Left ventricle myocardium superior (tissue), 1 donor: Measurements from ENCODE around the gene PGAP6. TPM values are rescaled to one million over a fixed set of nuclear protein-coding genes. Genes with fewer than 3 reads are reported as not detected.
"Not testable (repeated sequence)": the region's sequence is repeated elsewhere in the genome, so short reads cannot be mapped to it uniquely, and the experiment has no call there.

Source experiments
- ATAC-seq: fragments of 200-7000 bp; cut with Tn5 transposase; one replicate; pipeline ENCODE4 v1.9.1; 2020; ENCODE audit warnings: mild to moderate bottlenecking, moderate library complexity
- DNase-seq: peaks from one replicate; pipeline ENCODE4 v3.0.0-alpha.2; 2020
- intact Hi-C: fragments of 100-400 bp; cut with micrococcal nuclease; formaldehyde crosslinking; loops from one replicate; pipeline ENCODE4 v1.11.0; 2022
- total RNA-seq: library from RNA; stranded (reverse); fragmentation: NEBNext Ultra II Directional; extraction: Animal tissue kit (Norgen Biotek cat#: 25700); gene quantifications from one replicate; pipeline ENCODE4 v1.2.1, GENCODE V29; 2021
- donor health status: DM: no; HTN: yes; CAD: no; lungs with severe emphysema.

The PGAP6 gene
- total RNA-seq, 1 donor from 2014 or later, result 34.2 TPM

- intact Hi-C loops, result no loop called here
- peak; percentile 42 for ATAC-seq
- DNase-seq, result no peak
These were observed 578 bp downstream of the PGAP6 start for GRCh38 chr16:381012-381788.

GRCh38 chr16:380762-381011 is 1.1 kb downstream of the PGAP6 start:
- DNase-seq, result no peak
- ATAC-seq, result peak; percentile 11
- intact Hi-C loops, result no loop called here

GRCh38 chr16:379961-380761 is 1.6 kb downstream of the PGAP6 start:
- ATAC-seq, result no peak
- DNase-seq, result no peak
- intact Hi-C loops, result no loop called here

GRCh38 chr16:379183-379960 is 2.4 kb downstream of the PGAP6 start:
- intact Hi-C loops, result no loop called here
- ATAC-seq (no peak), DNase-seq (no peak)

GRCh38 chr16:378821-379182 is 3.0 kb downstream of the PGAP6 start:
- ATAC-seq (no peak), DNase-seq (no peak)
- intact Hi-C loops, result no loop called here

- DNase-seq, intact Hi-C loops, ATAC-seq: not testable (repeated sequence)
These were observed 3.5 kb downstream of the PGAP6 start for GRCh38 chr16:378113-378820.

GRCh38 chr16:377419-377951 is 4.3 kb downstream of the PGAP6 start:
- ATAC-seq (no peak), DNase-seq (no peak)
- intact Hi-C loops, result no loop called here

GRCh38 chr16:376817-377418 is 4.9 kb downstream of the PGAP6 start:
- ATAC-seq (no peak), DNase-seq (no peak)
- intact Hi-C loops, result no loop called here

GRCh38 chr16:375927-376816 is 5.6 kb downstream of the PGAP6 start:
- no peak for ATAC-seq
- DNase-seq, result no peak
- intact Hi-C loops, result no loop called here

GRCh38 chr16:375212-375611 is 6.6 kb downstream of the PGAP6 start:
- DNase-seq, result no peak
- ATAC-seq, result no peak
- intact Hi-C loops, result no loop called here

GRCh38 chr16:374616-374926 is 7.2 kb downstream of the PGAP6 start:
- intact Hi-C loops, result no loop called here
- DNase-seq, result no peak
- no peak for ATAC-seq

- no peak for ATAC-seq
- intact Hi-C loops, result no loop called here
- no peak for DNase-seq
These were observed 7.7 kb downstream of the PGAP6 start for GRCh38 chr16:373848-374615.

GRCh38 chr16:373020-373598 is 8.7 kb downstream of the PGAP6 start:
- ATAC-seq (no peak), DNase-seq (no peak)
- intact Hi-C loops, result no loop called here

GRCh38 chr16:372302-372983 is 9.3 kb downstream of the PGAP6 start:
- intact Hi-C loops, result no loop called here
- ATAC-seq (no peak), DNase-seq (no peak)

- DNase-seq (no peak), ATAC-seq (no peak)
- intact Hi-C loops, result no loop called here
These were observed 10.1 kb downstream of the PGAP6 start for GRCh38 chr16:371515-372301.

GRCh38 chr16:370979-371514 is 10.7 kb downstream of the PGAP6 start:
- intact Hi-C loops, result no loop called here
- DNase-seq (no peak), ATAC-seq (peak; percentile 4)
